PC-9 (cell line): ENCODE data around the gene SP140L. TPM values are rescaled to one million over a fixed set of nuclear protein-coding genes. Genes with fewer than 3 reads are reported as not detected.

Source experiments
- BruUV-seq: library from RNA; stranded (reverse); fragments of 400-500 nt; replicated peaks from 2 replicates; lab custom pipeline; 2021; lab: Mats Ljungman, UMichigan
- CTCF ChIA-PET: fragments of 300-600 bp; sonication (Branson Sonifier 250); formaldehyde crosslinking; loops from one replicate; lab custom pipeline; 2022; ENCODE audit warnings: antibody characterized with exemption; lab: Charles Lee
- POLR2A ChIA-PET: fragments of 300-600 bp; sonication (Branson Sonifier 250); formaldehyde crosslinking; loops from one replicate; lab custom pipeline; 2022; ENCODE audit warnings: antibody characterized with exemption; ENCODE audit not compliant: unreplicated experiment; lab: Charles Lee
- DNase-seq, 2 experiments: peaks; one replicate each; pipeline versions ENCODE4 v3.0.0 to v3.0.0-alpha.2; 2015 to 2022; ENCODE audit warnings: mixed read lengths in 1 of 2
- H2AFZ ChIP-seq: fragments of 200-600 bp; sonication (generic); 2 replicates; pipeline ENCODE4 v1.8.1; 2017; ENCODE audit warnings: antibody characterized with exemption
- H3F3A ChIP-seq: fragments of 200-600 bp; sonication (generic); 2 replicates; pipeline ENCODE4 v1.8.1; 2017; ENCODE audit warnings: antibody characterized with exemption, mild to moderate bottlenecking, low read depth; ENCODE audit not compliant: insufficient read depth
- H3K27ac ChIP-seq: fragments of 200-600 bp; sonication (generic); 2 replicates; pipeline ENCODE4 v1.6.1; 2016; ENCODE audit warnings: mixed run types
- H3K27me3 ChIP-seq: fragments of 200-600 bp; sonication (generic); 2 replicates; pipeline ENCODE4 v1.6.1; 2016; ENCODE audit warnings: low read depth, mixed run types; ENCODE audit not compliant: insufficient read depth
- H3K36me3 ChIP-seq: fragments of 200-600 bp; sonication (generic); 2 replicates; pipeline ENCODE4 v1.6.1; 2016; ENCODE audit warnings: low read depth, mixed run types
- H3K4me1 ChIP-seq: fragments of 200-600 bp; sonication (generic); replicated peaks from 2 replicates; pipeline ENCODE4 v1.6.1; 2016; ENCODE audit warnings: mixed run types; ENCODE audit not compliant: insufficient read depth
- H3K4me2 ChIP-seq: fragments of 200-600 bp; sonication (generic); 2 replicates; pipeline ENCODE4 v1.6.1; 2017; ENCODE audit warnings: mixed run types
- H3K4me3 ChIP-seq: fragments of 200-600 bp; sonication (generic); 2 replicates; pipeline ENCODE4 v1.6.1; 2016; ENCODE audit warnings: mixed run types
- H3K79me2 ChIP-seq: fragments of 200-600 bp; sonication (generic); 2 replicates; pipeline ENCODE4 v1.6.1; 2017; ENCODE audit warnings: low read depth, mixed run types
- H3K9me2 ChIP-seq: fragments of 200-600 bp; sonication (generic); 2 replicates; pipeline ENCODE4 v1.8.1; 2017; ENCODE audit warnings: mild to moderate bottlenecking; ENCODE audit not compliant: insufficient read depth
- H3K9me3 ChIP-seq: fragments of 200-600 bp; sonication (generic); 2 replicates; pipeline ENCODE4 v1.8.1; 2016; ENCODE audit warnings: low read depth; ENCODE audit not compliant: insufficient read depth
- H4K20me1 ChIP-seq: fragments of 200-600 bp; sonication (generic); 2 replicates; pipeline ENCODE4 v1.8.1; 2017; ENCODE audit not compliant: insufficient read depth
- CTCF ChIP-seq: fragments of 200-600 bp; sonication (generic); conservative IDR thresholded peaks from 2 replicates; pipeline ENCODE4 v1.6.1; 2017; ENCODE audit warnings: mixed run types, antibody characterized with exemption, mild to moderate bottlenecking, moderate library complexity
- EZH2 ChIP-seq: fragments of 200-600 bp; sonication (generic); IDR thresholded peaks from 2 replicates; pipeline ENCODE4 v1.8.0; 2017; ENCODE audit warnings: antibody characterized with exemption, low read depth
- intact Hi-C: fragments of 100-400 bp; cut with micrococcal nuclease; formaldehyde crosslinking; loops from one replicate; pipeline ENCODE4 v1.10.0; 2022; ENCODE audit not compliant: unreplicated experiment
- total RNA-seq: library from RNA; stranded (reverse); gene quantifications from 2 replicates; pipeline ENCODE4 v1.2.3, GENCODE V29; 2021

The SP140L gene
- total RNA-seq, 1 experiment from 2014 or later = 23.6 TPM

- Histone ChIP-seq H3K27ac (no peak overlapping the region), H3K27me3 (no peaks in the 10 kb centered on the region), H3K36me3 (peaks cover 3% of the 10 kb centered on the region), H3F3A (no peaks in the 10 kb centered on the region; the same call in 1 of the 2 replicates), H3K4me3 (no peak overlapping the region), H3K4me2 (no peak overlapping the region), H4K20me1 (no peaks in the 10 kb centered on the region), H3K9me2 (no peaks in the 10 kb centered on the region), H3K79me2 (peaks cover 37% of the 10 kb centered on the region), H3K9me3 (peaks cover under 1% of the 10 kb centered on the region), H3K4me1 (peaks cover under 1% of the 10 kb centered on the region; the same call in 1 of the 2 replicates), H2AFZ (no peak overlapping the region)
- no TSS peak for BruUV-seq
- TF ChIP-seq CTCF (no peak), EZH2 (no peak)
- POLR2A ChIA-PET = no interaction called here
- intact Hi-C loops = no loop called here
- CTCF ChIA-PET = no interaction called here
- no peak for DNase-seq
These were observed 97.0 kb downstream of the SP140L start for GRCh38 chr2:230423851-230424458.

GRCh38 chr2:230425377-230425776 is 98.4 kb downstream of the SP140L start:
- Histone ChIP-seq H3K4me2 (no peak overlapping the region), H3K9me3 (peaks cover 6% of the 10 kb centered on the region), H2AFZ (no peak overlapping the region), H3K27me3 (no peaks in the 10 kb centered on the region), H3K36me3 (peaks cover 3% of the 10 kb centered on the region), H3K27ac (no peak overlapping the region), H4K20me1 (no peaks in the 10 kb centered on the region), H3K79me2 (peaks cover 33% of the 10 kb centered on the region), H3F3A (no peaks in the 10 kb centered on the region; the same call in 1 of the 2 replicates), H3K4me1 (no peaks in the 10 kb centered on the region), H3K4me3 (no peak overlapping the region), H3K9me2 (no peaks in the 10 kb centered on the region)
- intact Hi-C loops = no loop called here
- no TSS peak for BruUV-seq
- TF ChIP-seq EZH2 (no peak), CTCF (no peak)
- no peak for DNase-seq
- POLR2A ChIA-PET = no interaction called here
- CTCF ChIA-PET = no interaction called here

- H3K27ac ChIP-seq = no peak overlapping the region
- DNase-seq = no peak
- H4K20me1 ChIP-seq = no peaks in the 10 kb centered on the region
- BruUV-seq = no TSS peak
- TF ChIP-seq EZH2 (no peak), CTCF (no peak)
- no peaks in the 10 kb centered on the region for H3K9me2 ChIP-seq
- H3K4me1 ChIP-seq = no peaks in the 10 kb centered on the region
- no peaks in the 10 kb centered on the region for H3K27me3 ChIP-seq
- peaks cover 1% of the 10 kb centered on the region; the same call in 1 of the 2 replicates for H3F3A ChIP-seq
- peaks cover 3% of the 10 kb centered on the region; the same call in 1 of the 2 replicates for H3K36me3 ChIP-seq
- no peak overlapping the region for H3K4me3 ChIP-seq
- peaks cover 30% of the 10 kb centered on the region for H3K79me2 ChIP-seq
- ChIA-PET POLR2A (interaction anchor here (0.7 kb wide), 1 partner anchor 691 kb away, joined by 3 read pairs; no protein-coding TSS in a partner anchor), CTCF (no interaction called here)
- intact Hi-C loops = no loop called here
- H3K4me2 ChIP-seq = no peak overlapping the region
- peaks cover 6% of the 10 kb centered on the region for H3K9me3 ChIP-seq
- no peak overlapping the region for H2AFZ ChIP-seq
These were observed 102.5 kb downstream of the SP140L start for GRCh38 chr2:230429513-230429912.
